ENCODE measurements around the gene PDLIM4.
A peak's percentile ranks its signal among the peaks of the same experiment; 100 is the strongest.

The PDLIM4 gene

DNA sequence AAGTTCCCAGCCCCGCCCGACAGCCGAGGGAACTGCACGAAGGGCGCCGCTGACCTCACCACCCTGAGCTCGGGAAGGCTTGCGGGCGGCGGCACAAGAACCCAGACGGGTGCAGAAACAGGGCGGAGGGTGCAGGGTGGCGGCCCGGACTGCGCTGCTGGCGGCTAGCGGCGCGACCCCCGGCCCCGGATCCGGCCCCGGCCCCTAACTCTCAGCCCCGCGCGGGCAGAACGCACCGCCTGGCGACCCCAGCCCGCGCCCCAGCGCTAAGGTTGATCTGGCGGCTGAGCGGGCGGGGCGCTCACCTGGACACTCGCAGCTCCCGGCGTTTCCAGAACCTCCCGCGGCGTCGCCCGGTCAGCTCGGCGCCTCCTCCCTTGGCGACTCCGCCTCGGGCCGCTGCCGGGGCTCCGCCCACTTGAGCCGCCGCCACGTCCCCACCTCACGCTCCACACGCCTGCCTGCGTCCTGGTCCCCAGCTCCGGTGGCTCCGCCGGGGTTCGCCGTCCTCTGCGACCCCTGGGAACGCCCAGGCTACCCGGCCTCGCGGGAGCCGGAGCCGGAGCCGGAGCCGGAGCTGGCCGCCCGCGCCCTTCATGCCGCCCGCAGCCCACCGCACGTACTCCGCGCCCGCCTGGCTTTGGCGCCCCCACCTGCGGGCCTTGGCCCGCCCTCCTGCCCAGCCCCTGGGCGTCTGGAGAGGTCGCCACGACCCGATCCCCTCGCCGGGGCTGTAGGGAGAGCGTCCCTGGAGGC lies 29.8 kb upstream of the PDLIM4 start, which contains the start of gene P4HA2:
P4HA2 (minus strand) TSS at position 369 of the 756 bp plus-strand sequence. CDS start 9,227 bp downstream, outside the sequence.
- DNase-seq (ENCODE audit: low read depth): peak; percentile 37

GRCh38 chr5:132228241-132229035 lies 29.1 kb upstream of the PDLIM4 start:
- DNase-seq (ENCODE audit: low read depth): no peak

- no peak for DNase-seq (ENCODE audit: low read depth)
Observed at GRCh38 chr5:132229236-132229635, 28.3 kb upstream of the PDLIM4 start.

DNA sequence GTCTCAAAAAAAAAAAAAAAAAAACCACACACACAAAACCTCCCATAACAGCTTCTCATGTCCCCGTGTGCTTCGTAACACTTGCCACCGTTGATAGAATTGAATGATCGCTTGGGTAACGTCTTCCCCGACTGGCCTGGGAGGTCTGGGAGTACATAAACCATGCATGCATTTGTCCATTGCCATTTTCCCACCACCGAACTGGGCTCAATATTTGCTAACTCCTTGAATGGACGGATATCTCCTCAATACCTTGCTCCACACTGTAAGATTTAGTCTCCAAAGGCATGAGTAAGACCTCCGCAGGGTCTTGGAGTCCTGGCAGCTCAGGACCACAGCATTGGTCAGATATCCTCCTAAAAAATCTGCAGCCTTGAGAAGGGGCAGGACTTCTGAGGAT lies 26.6 kb upstream of the PDLIM4 start:
- DNase-seq (ENCODE audit: low read depth): no peak

- DNase-seq (ENCODE audit: low read depth): no peak
Observed at GRCh38 chr5:132232465-132232864, 25.0 kb upstream of the PDLIM4 start.

- no peak for DNase-seq (ENCODE audit: low read depth)
Observed at GRCh38 chr5:132233081-132233480, 24.4 kb upstream of the PDLIM4 start.

GRCh38 chr5:132233811-132234683 lies 23.4 kb upstream of the PDLIM4 start:
- DNase-seq (ENCODE audit: low read depth): no peak

DNA sequence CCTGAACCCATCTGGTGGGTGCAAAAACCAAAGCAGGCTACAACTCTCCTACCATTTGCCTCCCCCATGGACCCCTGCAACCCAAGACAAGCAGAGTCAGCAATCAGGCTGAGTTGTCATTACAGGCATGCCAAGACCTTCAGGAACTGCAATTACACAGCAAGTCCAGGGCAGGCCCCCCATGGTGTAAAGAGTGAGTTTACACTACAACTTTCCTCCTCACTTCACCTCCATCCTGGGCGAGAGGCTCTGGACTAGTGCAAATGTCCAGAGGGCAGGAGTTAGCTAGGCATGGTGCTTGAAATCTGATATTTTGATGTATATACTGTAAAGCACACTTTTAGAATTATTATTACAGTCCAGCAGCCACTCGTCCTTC lies 22.8 kb upstream of the PDLIM4 start:
- no peak for DNase-seq (ENCODE audit: low read depth)

- DNase-seq (ENCODE audit: low read depth): no peak
Observed at GRCh38 chr5:132235340-132235739, 22.2 kb upstream of the PDLIM4 start.

DNA sequence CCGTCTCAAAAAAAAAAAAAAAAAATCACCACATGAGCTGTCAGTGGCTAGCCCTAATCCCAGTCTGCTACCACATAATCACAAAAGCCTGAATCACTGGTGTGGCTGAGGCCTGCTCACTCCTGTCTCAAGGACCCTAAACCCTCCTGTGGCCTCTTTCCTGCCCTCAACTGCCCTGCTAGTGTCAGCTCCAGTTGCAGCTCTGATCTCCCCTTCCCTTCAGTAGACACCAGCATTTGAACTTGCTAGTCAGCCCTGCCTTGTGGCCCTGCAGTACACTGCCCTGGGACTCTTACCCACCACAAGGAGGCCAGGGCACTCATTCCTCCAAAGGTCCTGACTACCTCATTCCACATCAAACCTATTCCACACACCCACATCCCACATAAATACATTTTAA lies 20.4 kb upstream of the PDLIM4 start:
- no peak for DNase-seq (ENCODE audit: low read depth)

- no peak for DNase-seq (ENCODE audit: low read depth)
Observed at GRCh38 chr5:132237670-132238069, 19.8 kb upstream of the PDLIM4 start.

DNA sequence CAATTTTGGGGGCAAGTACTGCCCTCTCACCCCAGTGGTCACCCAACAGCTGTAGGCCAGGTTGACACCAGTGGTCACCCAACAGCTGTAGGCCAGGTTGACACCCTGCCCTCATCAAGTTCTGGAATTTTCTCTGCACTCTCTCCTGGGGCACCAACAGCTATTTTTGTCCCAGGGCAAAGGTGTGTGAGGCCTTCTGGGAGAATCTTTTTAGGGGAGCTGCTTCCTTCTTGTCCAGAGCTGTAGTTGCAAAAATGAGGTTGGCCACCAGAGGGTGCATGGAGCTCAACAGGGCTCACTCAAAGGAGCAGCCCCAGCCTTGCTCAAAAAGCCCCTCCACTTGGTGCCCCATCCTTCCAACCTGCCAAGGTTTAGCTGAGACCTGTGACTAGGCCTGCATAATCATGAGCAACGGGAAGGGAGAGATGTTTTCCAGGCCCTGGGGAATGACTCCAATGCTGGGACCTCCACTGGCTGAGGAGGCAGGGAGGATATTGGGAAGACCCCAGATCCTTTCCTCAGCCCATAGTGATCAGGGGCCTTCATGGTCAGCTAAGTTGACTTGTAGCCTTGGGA lies 19.2 kb upstream of the PDLIM4 start:
- peak; percentile 73 for DNase-seq (ENCODE audit: low read depth)

- DNase-seq (ENCODE audit: low read depth): no peak
Observed at GRCh38 chr5:132238901-132239500, 18.5 kb upstream of the PDLIM4 start.

DNA sequence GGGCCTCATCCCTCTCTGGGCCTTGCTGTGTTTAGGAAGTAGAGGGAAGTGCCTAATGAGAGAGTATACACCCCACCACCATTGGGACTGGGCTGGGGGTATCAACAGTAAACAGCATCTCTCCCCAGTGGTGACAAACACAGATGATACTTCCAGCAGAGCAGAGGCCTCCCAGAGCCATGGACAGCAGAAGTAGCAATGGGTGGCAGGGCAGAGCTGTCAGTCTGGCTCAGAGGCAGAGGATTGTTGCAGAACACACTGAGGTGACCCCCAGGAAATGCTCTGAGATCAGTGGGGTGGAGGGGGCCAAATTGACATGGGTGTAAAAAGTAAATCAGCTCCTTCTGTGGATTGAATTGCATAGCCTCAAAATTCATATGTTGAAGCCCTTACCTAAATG lies 17.7 kb upstream of the PDLIM4 start:
- no peak for DNase-seq (ENCODE audit: low read depth)

GRCh38 chr5:132243366-132243977 lies 14.0 kb upstream of the PDLIM4 start:
- no peak for DNase-seq (ENCODE audit: low read depth)

DNA sequence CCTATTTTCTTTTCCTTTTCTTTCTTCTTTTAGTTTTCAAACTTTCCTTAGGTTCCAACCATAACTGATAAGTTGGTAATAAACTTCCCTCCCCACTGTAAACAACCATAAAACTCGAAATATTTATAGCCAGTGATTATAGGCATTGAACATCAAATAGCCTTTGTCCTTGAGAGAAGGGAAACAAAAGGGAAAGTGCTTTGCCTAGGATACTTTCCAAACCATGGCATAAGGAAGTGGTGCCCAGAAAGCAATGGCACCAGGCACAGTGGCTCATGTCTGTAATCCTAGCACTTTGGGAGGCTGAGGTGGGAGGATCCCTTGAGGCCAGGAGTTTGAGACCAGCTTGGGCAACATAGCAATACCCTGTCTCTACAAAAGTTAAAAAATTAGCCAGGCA lies 11.9 kb upstream of the PDLIM4 start:
- DNase-seq (ENCODE audit: low read depth): no peak

GRCh38 chr5:132246806-132247205 lies 10.7 kb upstream of the PDLIM4 start:
- no peak for DNase-seq (ENCODE audit: low read depth)

- DNase-seq (ENCODE audit: low read depth): no peak
Observed at GRCh38 chr5:132250547-132250946, 6.9 kb upstream of the PDLIM4 start.

DNA sequence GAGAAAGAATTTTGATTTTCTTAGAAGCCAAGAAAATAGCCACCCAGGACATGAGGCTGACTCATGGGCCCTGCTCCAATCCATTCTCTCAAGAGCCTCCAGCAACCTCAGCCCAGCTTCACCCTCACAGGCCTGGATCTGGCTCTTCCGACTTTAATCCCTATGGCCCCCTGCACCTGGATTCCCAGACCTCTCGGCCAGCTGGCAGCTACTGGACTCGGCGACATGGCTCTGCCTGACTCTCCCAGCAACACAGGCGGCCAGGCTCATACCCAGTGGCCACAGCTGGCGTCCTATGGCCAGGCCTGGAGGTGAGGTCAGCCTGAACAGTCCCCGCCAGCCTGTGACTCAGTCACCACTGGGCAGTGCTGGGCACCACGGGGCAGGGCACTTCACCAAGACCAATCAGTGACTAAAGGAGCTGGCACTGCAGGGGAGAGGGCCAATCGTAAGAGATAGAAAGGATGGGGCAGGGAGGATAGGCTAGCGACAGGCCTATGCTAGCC lies 6.2 kb upstream of the PDLIM4 start:
- DNase-seq (ENCODE audit: low read depth): no peak

- no peak for DNase-seq (ENCODE audit: low read depth)
Observed at GRCh38 chr5:132253008-132253441, 4.5 kb upstream of the PDLIM4 start.
